HepG2 (cell line): ENCODE results near the gene ARIH2. TPM values are rescaled to one million over a fixed set of nuclear protein-coding genes. Genes with fewer than 3 reads are reported as not detected.

Experiments used
- ATRX ChIP-seq: sonication (generic); formaldehyde crosslinking; IDR thresholded peaks from 2 replicates; pipeline ENCODE4 v1.4.0; 2020; ENCODE audit warnings: missing genetic modification reagents, borderline replicate concordance
- BCL6 ChIP-seq: IDR thresholded peaks from 2 replicates; pipeline ENCODE4 v1.6.1; 2016; ENCODE audit warnings: missing genetic modification reagents, missing compliant biosample characterization
- CC2D1A ChIP-seq: sonication (generic); formaldehyde crosslinking; IDR thresholded peaks from 2 replicates; pipeline ENCODE4 v1.8.1; 2023; ENCODE audit warnings: mild to moderate bottlenecking, missing genetic modification reagents
- CCAR2 ChIP-seq: fragments of 200-400 bp; formaldehyde crosslinking; optimal IDR thresholded peaks from 2 replicates; pipeline ENCODE3; 2018; ENCODE audit warnings: low read depth, mild to moderate bottlenecking, low read length, moderate library complexity
- DBP ChIP-seq: sonication (generic); formaldehyde crosslinking; IDR thresholded peaks from 2 replicates; pipeline ENCODE4 v1.4.0; 2020; ENCODE audit warnings: missing genetic modification reagents; ENCODE audit errors: not compliant biosample characterization
- DPF2 ChIP-seq: sonication (generic); formaldehyde crosslinking; IDR thresholded peaks from 2 replicates; pipeline ENCODE4 v1.4.0; 2020; ENCODE audit warnings: mild to moderate bottlenecking, low read depth, missing genetic modification reagents, borderline replicate concordance
- EEA1 ChIP-seq: sonication (generic); formaldehyde crosslinking; IDR thresholded peaks from 2 replicates; pipeline ENCODE4 v1.5.1; 2020; ENCODE audit warnings: mild to moderate bottlenecking, missing genetic modification reagents, borderline replicate concordance
- EP300 ChIP-seq, 3 experiments: sonication (generic) in 1 of 3; formaldehyde crosslinking in 1 of 3; IDR thresholded peaks; 2 replicates each; pipeline versions ENCODE4 v1.5.1 to v1.6.1; 2011 to 2020; ENCODE audit warnings: low read depth in 2 of 3, low read length in 2 of 3, borderline replicate concordance in 1 of 3, improper control_type of control experiment in 1 of 3, mild to moderate bottlenecking in 1 of 3, missing genetic modification reagents in 1 of 3, moderate library complexity in 1 of 3
- FOSL2 ChIP-seq: sonication (generic); formaldehyde crosslinking; IDR thresholded peaks from 2 replicates; pipeline ENCODE4 v1.4.0; 2020; ENCODE audit warnings: missing genetic modification reagents
- HDAC6 ChIP-seq: fragments of 200-600 bp; sonication (generic); IDR thresholded peaks from 2 replicates; pipeline ENCODE4 v1.7.0; 2017; ENCODE audit warnings: mild to moderate bottlenecking, antibody characterized with exemption, low read length, low read depth
- HNRNPH1 ChIP-seq: fragments of 200-400 bp; formaldehyde crosslinking; optimal IDR thresholded peaks from 2 replicates; pipeline ENCODE3; 2017; ENCODE audit warnings: mild to moderate bottlenecking, low read depth, low read length
- MTA3 ChIP-seq: sonication (generic); formaldehyde crosslinking; IDR thresholded peaks from 2 replicates; pipeline ENCODE4 v1.4.0; 2020; ENCODE audit warnings: missing genetic modification reagents
- MTERF4 ChIP-seq: sonication (generic); formaldehyde crosslinking; IDR thresholded peaks from 2 replicates; pipeline ENCODE4 v1.8.0; 2023; ENCODE audit warnings: mild to moderate bottlenecking, missing genetic modification reagents
- PHF8 ChIP-seq: sonication (generic); formaldehyde crosslinking; IDR thresholded peaks from 2 replicates; pipeline ENCODE4 v1.5.0; 2020; ENCODE audit warnings: missing genetic modification reagents
- RARG ChIP-seq: sonication (generic); formaldehyde crosslinking; IDR thresholded peaks from 2 replicates; pipeline ENCODE4 v1.4.0; 2020; ENCODE audit warnings: low read depth, mild to moderate bottlenecking, missing genetic modification reagents
- STAT5B ChIP-seq: sonication (generic); formaldehyde crosslinking; IDR thresholded peaks from 2 replicates; pipeline ENCODE4 v1.4.0; 2020; ENCODE audit warnings: missing genetic modification reagents
- SYNCRIP ChIP-seq: fragments of 200-400 bp; formaldehyde crosslinking; IDR thresholded peaks from 2 replicates; pipeline ENCODE4 v1.6.1; 2018; ENCODE audit warnings: mild to moderate bottlenecking, low read depth, low read length; ENCODE audit not compliant: insufficient read depth
- TERF1 ChIP-seq: sonication (generic); formaldehyde crosslinking; IDR thresholded peaks from 2 replicates; pipeline ENCODE4 v1.8.0; 2022; ENCODE audit warnings: mild to moderate bottlenecking, missing genetic modification reagents, moderate library complexity
- ZBTB14 ChIP-seq: sonication (generic); formaldehyde crosslinking; IDR thresholded peaks from 2 replicates; pipeline ENCODE4 v1.4.0; 2020; ENCODE audit warnings: missing genetic modification reagents
- ZFP37 ChIP-seq: sonication (generic); formaldehyde crosslinking; IDR thresholded peaks from 2 replicates; pipeline ENCODE4 v1.4.0; 2020; ENCODE audit warnings: missing genetic modification reagents, borderline replicate concordance
- ZNF275 ChIP-seq: sonication (generic); formaldehyde crosslinking; IDR thresholded peaks from 2 replicates; pipeline ENCODE4 v1.8.0; 2022; ENCODE audit warnings: missing genetic modification reagents, mild to moderate bottlenecking, inconsistent platforms, borderline replicate concordance
- ZNF331 ChIP-seq: sonication (generic); formaldehyde crosslinking; IDR thresholded peaks from 2 replicates; pipeline ENCODE4 v1.4.0; 2020; ENCODE audit warnings: missing genetic modification reagents
- ZNF430 ChIP-seq: sonication (generic); formaldehyde crosslinking; IDR thresholded peaks from 2 replicates; pipeline ENCODE4 v1.9.0; 2021; ENCODE audit warnings: mild to moderate bottlenecking, missing genetic modification reagents
- ZSCAN29 ChIP-seq: sonication (generic); formaldehyde crosslinking; conservative IDR thresholded peaks from 2 replicates; pipeline ENCODE4 v1.4.0; 2020; ENCODE audit warnings: mild to moderate bottlenecking, missing genetic modification reagents
- polyA plus RNA-seq, 8 experiments: library from polyadenylated mRNA; depleted of rRNA in 3 of 8; stranded (reverse) in 7 of 8; unstranded in 1 of 8; fragments of >200 nt; fragmentation: Illumina TruSeq in 4 of 8; extraction: Trizol in 4 of 8; gene quantifications; 2 replicates each; pipeline versions ENCODE4 v1.2.1 to v1.2.3, GENCODE V29; 2011 to 2016; ENCODE audit warnings: low read depth in 4 of 8, missing spikeins in 1 of 8, mixed read lengths in 1 of 8; ENCODE audit not compliant: insufficient read depth in 1 of 8
- total RNA-seq, 5 experiments: library from RNA; depleted of rRNA; stranded (reverse); fragments of >200 nt; fragmentation: Illumina TruSeq; extraction: Trizol; gene quantifications; 2 replicates each; pipeline ENCODE4 v1.2.3, GENCODE V29; 2016; ENCODE audit warnings: low read depth in 1 of 5

ARIH2 gene
- total and polyA plus RNA-seq, 2 of the 13 experiments (the other 11 are each of a cell fraction or from before 2014, with no cell fraction given): 64.8 to 83.3 TPM

- TF ChIP-seq MTERF4 (CRISPR knock-in tag): 0 out of 2 replicates have a peak, but pooled peaks have one; percentile 29
- no peak for TF ChIP-seq FOSL2 (CRISPR knock-in tag)
- no peak for TF ChIP-seq BCL6
- TF ChIP-seq ATRX (CRISPR knock-in tag): no peak
- no peak for TF ChIP-seq EP300 (IDR thresholded peaks at IDR 0.05; ENCODE audit: low read depth in 2 of 2, low read length in 2 of 2)
- no peak for TF ChIP-seq EP300 (CRISPR knock-in tag; IDR thresholded peaks at IDR 0.05; ENCODE audit: borderline replicate concordance)
- TF ChIP-seq ZSCAN29: no peak
- no peak for TF ChIP-seq TERF1 (CRISPR knock-in tag)
- TF ChIP-seq ZFP37 (CRISPR knock-in tag): no peak
- peak; percentile 7; the same call in 1 of the 2 replicates for TF ChIP-seq ZNF430 (CRISPR knock-in tag)
- TF ChIP-seq EEA1 (CRISPR knock-in tag): no peak
- TF ChIP-seq CCAR2: no peak
- TF ChIP-seq ZNF331: peak; percentile 84
- TF ChIP-seq PHF8 (CRISPR knock-in tag): no peak
- no peak for TF ChIP-seq HNRNPH1
- TF ChIP-seq MTA3 (CRISPR knock-in tag): no peak
- TF ChIP-seq STAT5B (CRISPR knock-in tag): no peak
- no peak for TF ChIP-seq CC2D1A (CRISPR knock-in tag)
- no peak for TF ChIP-seq ZNF275 (CRISPR knock-in tag)
- no peak for TF ChIP-seq HDAC6
- TF ChIP-seq RARG (CRISPR knock-in tag): no peak
- TF ChIP-seq ZBTB14 (CRISPR knock-in tag): no peak
- TF ChIP-seq DPF2: no peak
- no peak for TF ChIP-seq DBP (CRISPR knock-in tag)
- no peak for TF ChIP-seq SYNCRIP
These were observed 835 bp downstream of the ARIH2 start (continued) for GRCh38 chr3:48919215-48920138.
